ENCODE measurements around the gene ST6GALNAC5. TPM values are rescaled to one million over a fixed set of nuclear protein-coding genes. Genes with fewer than 3 reads are reported as not detected.

Gene ST6GALNAC5
- total and polyA plus RNA-seq, 10 of the 15 experiments (the other 5 are each of a cell fraction or from before 2014, with no cell fraction given): under 0.01 to 1.8 (median 0.07) TPM; not detected in 6

GRCh38 chr1:76892675-76893074 is 25.4 kb downstream of the ST6GALNAC5 start:
- WGBS (ENCODE audit: insufficient coverage, insufficient replicate concordance, low lambda C conversion rate, missing lambda C conversion rate): 0% methylated on average over 1 of the region's 1 CpG
- in situ Hi-C loops (cut with MboI): no loop called here
- SMC1A ChIA-PET (ENCODE audit: uncharacterized antibody, unreplicated experiment): interaction anchor here (0.7 to 1.3 kb wide), 3 partner anchors 21 to 738 kb away, joined by 3 read pairs; no protein-coding TSS in a partner anchor

More at GRCh38 chr1:76892675-76893074, 25.4 kb downstream of the ST6GALNAC5 start:
- TF ChIP-seq BHLHE40 (IDR thresholded peaks at IDR 0.05; ENCODE audit: borderline replicate concordance in 1 of 2, low read depth in 2 of 2, low read length in 1 of 2): no peak
- no peak for TF ChIP-seq SMC3 (IDR thresholded peaks at IDR 0.05; ENCODE audit: borderline replicate concordance, low read length)
- TF ChIP-seq STAT3 (IDR thresholded peaks at IDR 0.05; ENCODE audit: low read depth, low read length): no peak
- TF ChIP-seq, protein P1, sequence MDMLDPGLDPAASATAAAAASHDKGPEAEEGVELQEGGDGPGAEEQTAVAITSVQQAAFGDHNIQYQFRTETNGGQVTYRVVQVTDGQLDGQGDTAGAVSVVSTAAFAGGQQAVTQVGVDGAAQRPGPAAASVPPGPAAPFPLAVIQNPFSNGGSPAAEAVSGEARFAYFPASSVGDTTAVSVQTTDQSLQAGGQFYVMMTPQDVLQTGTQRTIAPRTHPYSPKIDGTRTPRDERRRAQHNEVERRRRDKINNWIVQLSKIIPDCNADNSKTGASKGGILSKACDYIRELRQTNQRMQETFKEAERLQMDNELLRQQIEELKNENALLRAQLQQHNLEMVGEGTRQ (IDR thresholded peaks at IDR 0.05; ENCODE audit: borderline replicate concordance, low read depth, low read length): no peak
- no peak for TF ChIP-seq SMAD5 (IDR thresholded peaks at IDR 0.05; ENCODE audit: low read depth)
- TF ChIP-seq LARP7 (IDR thresholded peaks at IDR 0.05): no peak
- no peak for TF ChIP-seq RUNX3 (IDR thresholded peaks at IDR 0.05; ENCODE audit: low read length)
- no peak for TF ChIP-seq NR2F1 (conservative IDR thresholded peaks at IDR 0.05)
- TF ChIP-seq, protein P2, sequence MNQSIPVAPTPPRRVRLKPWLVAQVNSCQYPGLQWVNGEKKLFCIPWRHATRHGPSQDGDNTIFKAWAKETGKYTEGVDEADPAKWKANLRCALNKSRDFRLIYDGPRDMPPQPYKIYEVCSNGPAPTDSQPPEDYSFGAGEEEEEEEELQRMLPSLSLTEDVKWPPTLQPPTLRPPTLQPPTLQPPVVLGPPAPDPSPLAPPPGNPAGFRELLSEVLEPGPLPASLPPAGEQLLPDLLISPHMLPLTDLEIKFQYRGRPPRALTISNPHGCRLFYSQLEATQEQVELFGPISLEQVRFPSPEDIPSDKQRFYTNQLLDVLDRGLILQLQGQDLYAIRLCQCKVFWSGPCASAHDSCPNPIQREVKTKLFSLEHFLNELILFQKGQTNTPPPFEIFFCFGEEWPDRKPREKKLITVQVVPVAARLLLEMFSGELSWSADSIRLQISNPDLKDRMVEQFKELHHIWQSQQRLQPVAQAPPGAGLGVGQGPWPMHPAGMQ (IDR thresholded peaks at IDR 0.05; ENCODE audit: borderline replicate concordance): no peak
- TF ChIP-seq, protein P3, sequence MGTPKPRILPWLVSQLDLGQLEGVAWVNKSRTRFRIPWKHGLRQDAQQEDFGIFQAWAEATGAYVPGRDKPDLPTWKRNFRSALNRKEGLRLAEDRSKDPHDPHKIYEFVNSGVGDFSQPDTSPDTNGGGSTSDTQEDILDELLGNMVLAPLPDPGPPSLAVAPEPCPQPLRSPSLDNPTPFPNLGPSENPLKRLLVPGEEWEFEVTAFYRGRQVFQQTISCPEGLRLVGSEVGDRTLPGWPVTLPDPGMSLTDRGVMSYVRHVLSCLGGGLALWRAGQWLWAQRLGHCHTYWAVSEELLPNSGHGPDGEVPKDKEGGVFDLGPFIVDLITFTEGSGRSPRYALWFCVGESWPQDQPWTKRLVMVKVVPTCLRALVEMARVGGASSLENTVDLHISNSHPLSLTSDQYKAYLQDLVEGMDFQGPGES (IDR thresholded peaks at IDR 0.05): no peak
- TF ChIP-seq, protein P4, sequence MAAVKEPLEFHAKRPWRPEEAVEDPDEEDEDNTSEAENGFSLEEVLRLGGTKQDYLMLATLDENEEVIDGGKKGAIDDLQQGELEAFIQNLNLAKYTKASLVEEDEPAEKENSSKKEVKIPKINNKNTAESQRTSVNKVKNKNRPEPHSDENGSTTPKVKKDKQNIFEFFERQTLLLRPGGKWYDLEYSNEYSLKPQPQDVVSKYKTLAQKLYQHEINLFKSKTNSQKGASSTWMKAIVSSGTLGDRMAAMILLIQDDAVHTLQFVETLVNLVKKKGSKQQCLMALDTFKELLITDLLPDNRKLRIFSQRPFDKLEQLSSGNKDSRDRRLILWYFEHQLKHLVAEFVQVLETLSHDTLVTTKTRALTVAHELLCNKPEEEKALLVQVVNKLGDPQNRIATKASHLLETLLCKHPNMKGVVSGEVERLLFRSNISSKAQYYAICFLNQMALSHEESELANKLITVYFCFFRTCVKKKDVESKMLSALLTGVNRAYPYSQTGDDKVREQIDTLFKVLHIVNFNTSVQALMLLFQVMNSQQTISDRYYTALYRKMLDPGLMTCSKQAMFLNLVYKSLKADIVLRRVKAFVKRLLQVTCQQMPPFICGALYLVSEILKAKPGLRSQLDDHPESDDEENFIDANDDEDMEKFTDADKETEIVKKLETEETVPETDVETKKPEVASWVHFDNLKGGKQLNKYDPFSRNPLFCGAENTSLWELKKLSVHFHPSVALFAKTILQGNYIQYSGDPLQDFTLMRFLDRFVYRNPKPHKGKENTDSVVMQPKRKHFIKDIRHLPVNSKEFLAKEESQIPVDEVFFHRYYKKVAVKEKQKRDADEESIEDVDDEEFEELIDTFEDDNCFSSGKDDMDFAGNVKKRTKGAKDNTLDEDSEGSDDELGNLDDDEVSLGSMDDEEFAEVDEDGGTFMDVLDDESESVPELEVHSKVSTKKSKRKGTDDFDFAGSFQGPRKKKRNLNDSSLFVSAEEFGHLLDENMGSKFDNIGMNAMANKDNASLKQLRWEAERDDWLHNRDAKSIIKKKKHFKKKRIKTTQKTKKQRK (IDR thresholded peaks at IDR 0.05; ENCODE audit: low read depth, low read length): no peak
- TF ChIP-seq WRNIP1 (IDR thresholded peaks at IDR 0.05; ENCODE audit: borderline replicate concordance, low read depth, low read length): no peak
- no peak for TF ChIP-seq EP300 (IDR thresholded peaks at IDR 0.05; ENCODE audit: borderline replicate concordance in 1 of 2, control insufficient read depth in 1 of 2, low read depth in 2 of 2, low read length in 2 of 2)
- TF ChIP-seq BMI1 (IDR thresholded peaks at IDR 0.05; ENCODE audit: borderline replicate concordance): no peak
- TF ChIP-seq POLR2AphosphoS2 (IDR thresholded peaks at IDR 0.05; ENCODE audit: low read depth, low read length): no peak
- TF ChIP-seq NFXL1 (IDR thresholded peaks at IDR 0.05; ENCODE audit: borderline replicate concordance): no peak
- TF ChIP-seq SMAD1 (IDR thresholded peaks at IDR 0.05; ENCODE audit: low read depth, partially characterized antibody): no peak
- ChIA-PET RAD21 (ENCODE audit: unreplicated experiment) (interaction anchor here (1.2 to 1.6 kb wide), 3 partner anchors 21 to 233 kb away, joined by 3 to 5 read pairs (median 3); no protein-coding TSS in a partner anchor), CTCF (interaction anchor here (1.9 kb wide), 1 partner anchor 19 kb away, joined by 6 read pairs; no protein-coding TSS in a partner anchor), POLR2A (interaction anchor here (1.4 kb wide), 1 partner anchor 13 kb away, joined by 3 read pairs; no protein-coding TSS in a partner anchor)
- DNase-seq (ENCODE audit: low read depth, low spot score): no peak
- no peak overlapping the region for H2AFZ ChIP-seq (ENCODE audit: control insufficient read depth, low read depth, low read length)
- no peaks in the 10 kb centered on the region for H3K4me1 ChIP-seq (ENCODE audit: control insufficient read depth, insufficient read depth, low read length)
- H3K36me3 ChIP-seq (ENCODE audit: control insufficient read depth in 2 of 2, insufficient read depth in 2 of 2, low read length in 1 of 2): no peaks in the 10 kb centered on the region
- no peaks in the 10 kb centered on the region for H4K20me1 ChIP-seq (ENCODE audit: control insufficient read depth, insufficient read depth)
- FAIRE-seq: no peak
- H3K79me2 ChIP-seq (ENCODE audit: control insufficient read depth, insufficient read depth, low read length): no peaks in the 10 kb centered on the region
- no peaks in the 10 kb centered on the region for H3K9me3 ChIP-seq (replicated peaks; ENCODE audit: control insufficient read depth, insufficient read depth, low read length)
- H3K9ac ChIP-seq (ENCODE audit: control insufficient read depth, insufficient read depth, low read length): no peak overlapping the region
- intact Hi-C loops (cut with micrococcal nuclease; ENCODE audit: unreplicated experiment): no loop called here
- H3K4me3 ChIP-seq: no peak overlapping the region
- no peak overlapping the region for H3K4me2 ChIP-seq (ENCODE audit: control insufficient read depth, insufficient read depth)
- H3K27ac ChIP-seq (ENCODE audit: control insufficient read depth, insufficient read depth): no peak overlapping the region
- ATAC-seq: no peak
- BruUV-seq (replicated peaks): no TSS peak
- no peaks in the 10 kb centered on the region for H3K27me3 ChIP-seq (replicated peaks in 1 of 2; ENCODE audit: control insufficient read depth in 2 of 2, insufficient read depth in 2 of 2, low read length in 1 of 2)
